Measurements from ENCODE around the gene SMAD9.

- TF ChIP-seq EZH2phosphoT487 (IDR thresholded peaks at IDR 0.05; ENCODE audit: insufficient read depth, low read depth), result no peak
- TF ChIP-seq EZH2 (IDR thresholded peaks at IDR 0.05; ENCODE audit: insufficient read depth, poor library complexity, severe bottlenecking), result no peak
Observed at GRCh38 chr13:36945078-36945477, 25.0 kb upstream of the SMAD9 start.

All from GM23248 (cell line).